Activated CD8-positive, alpha-beta T cell treated with anti-CD3 and anti-CD28 coated beads, Interleukin-2, amount 10 ng/mL, durations not matched to agents 7 days and 5 days (primary cell): ENCODE measurements around the gene STIM2. TPM values are rescaled to one million over a fixed set of nuclear protein-coding genes. Genes with fewer than 3 reads are reported as not detected.
A peak's percentile ranks its signal among the peaks of the same experiment; 100 is the strongest.

ENCODE experiments used
- ATAC-seq: fragments of 150-1000 bp; cut with Tn5 transposase; one replicate; pipeline ENCODE4 v1.10.0; 2021; ENCODE audit warnings: moderate library complexity
- CTCF ChIA-PET: fragments of 350-600 bp; sonication (Branson Sonifier 250); formaldehyde crosslinking; loops from one replicate; lab custom pipeline; 2021; ENCODE audit warnings: antibody characterized with exemption; lab: Charles Lee
- POLR2A ChIA-PET: fragments of 350-600 bp; sonication (Branson Sonifier 250); formaldehyde crosslinking; loops from one replicate; lab custom pipeline; 2021; ENCODE audit warnings: antibody characterized with exemption; lab: Charles Lee
- DNase-seq: peaks from one replicate; pipeline ENCODE4 v3.0.0-alpha.2; 2020
- H3K27ac Mint-ChIP-seq: one replicate; pipeline ENCODE4 v1.8.0; 2021; ENCODE audit warnings: mild to moderate bottlenecking, mixed read lengths
- H3K27me3 Mint-ChIP-seq: one replicate; pipeline ENCODE4 v1.8.0; 2021; ENCODE audit warnings: low read depth, mixed read lengths
- H3K36me3 Mint-ChIP-seq: one replicate; pipeline ENCODE4 v1.8.0; 2021; ENCODE audit warnings: low read depth, mixed read lengths
- H3K4me1 Mint-ChIP-seq: one replicate; pipeline ENCODE4 v1.8.0; 2021; ENCODE audit warnings: low read depth, mixed read lengths
- H3K4me3 Mint-ChIP-seq: one replicate; pipeline ENCODE4 v1.8.0; 2021; ENCODE audit warnings: mild to moderate bottlenecking, mixed read lengths
- H3K9me3 Mint-ChIP-seq: one replicate; pipeline ENCODE4 v1.8.0; 2022; ENCODE audit warnings: mixed read lengths; ENCODE audit not compliant: insufficient read depth
- total RNA-seq, 2 experiments: library from RNA; stranded (reverse); gene quantifications; one replicate each; pipeline ENCODE4 v1.2.3, GENCODE V29; 2021

The STIM2 gene
- total RNA-seq, 2 experiments from 2014 or later = 52.3 to 53.3 TPM

DNA sequence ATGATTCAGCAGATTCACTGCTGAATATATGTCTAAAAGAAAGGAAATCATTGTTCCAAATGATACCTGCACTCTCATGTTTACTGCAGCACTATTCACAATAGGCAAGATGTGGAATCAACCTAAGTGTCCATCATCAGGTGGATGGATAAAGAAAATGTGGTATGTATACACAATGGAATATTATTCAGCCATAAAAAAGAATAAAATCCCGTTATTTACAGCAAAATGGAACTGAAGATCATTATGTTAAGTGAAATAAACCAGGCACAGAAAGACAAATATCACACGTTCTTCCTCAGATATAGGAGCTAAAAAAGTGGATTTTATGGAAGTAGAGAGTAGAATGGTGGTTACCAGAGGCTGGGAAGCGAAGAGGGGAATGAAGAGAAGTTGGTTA, 130.4 kb downstream of the STIM2 start:
- Mint-ChIP-seq H3K4me1 (peaks cover 24% of the 10 kb centered on the region), H3K4me3 (no peak overlapping the region), H3K9me3 (peaks cover 8% of the 10 kb centered on the region), H3K36me3 (peaks cover 34% of the 10 kb centered on the region), H3K27me3 (no peaks in the 10 kb centered on the region), H3K27ac (no peak overlapping the region)
- POLR2A ChIA-PET = no interaction called here
- no peak for ATAC-seq
- no peak for DNase-seq
- CTCF ChIA-PET = interaction anchor here (0.7 to 2.8 kb wide), 2 partner anchors 11 to 107 kb away, joined by 3 to 12 read pairs; no protein-coding TSS in a partner anchor

DNA sequence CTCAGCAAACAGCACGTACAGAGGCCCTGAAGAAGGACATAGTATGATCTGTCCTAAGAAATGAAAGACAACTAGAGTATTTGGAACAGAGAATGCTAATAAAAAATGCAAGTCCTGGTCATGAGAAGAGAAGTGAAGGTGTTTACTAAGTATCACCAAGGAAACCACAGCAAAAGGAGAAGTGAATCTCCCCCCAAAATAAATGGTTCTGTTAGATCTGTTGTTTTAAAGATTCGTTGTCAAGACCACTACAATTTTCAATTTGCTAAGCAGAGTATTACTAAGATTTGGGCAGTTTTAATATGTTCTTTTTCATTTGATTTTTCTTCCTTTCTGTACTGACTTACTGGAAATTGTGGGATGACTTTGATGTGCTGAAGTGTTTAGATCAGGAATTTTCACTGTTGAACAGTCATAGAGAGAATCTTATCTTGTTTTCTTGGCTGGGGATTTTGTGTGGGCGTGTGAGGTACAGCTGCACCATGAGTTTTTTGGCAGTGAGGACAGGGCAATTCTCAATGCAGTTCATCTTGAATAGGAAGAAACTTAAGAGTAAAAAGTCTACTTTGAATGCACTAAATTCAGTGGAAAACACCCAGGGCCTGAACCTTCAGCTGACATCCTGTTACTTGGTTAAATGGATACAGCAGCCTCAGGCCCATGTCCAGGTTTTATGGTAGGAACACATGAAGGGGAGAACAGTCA, 132.2 kb downstream of the STIM2 start:
- Mint-ChIP-seq H3K27me3 (no peaks in the 10 kb centered on the region), H3K27ac (no peak overlapping the region), H3K4me1 (peaks cover 16% of the 10 kb centered on the region), H3K4me3 (no peak overlapping the region), H3K9me3 (peaks cover 8% of the 10 kb centered on the region), H3K36me3 (peaks cover 39% of the 10 kb centered on the region)
- ATAC-seq (peak; percentile 49), DNase-seq (no peak)
- ChIA-PET CTCF (interaction anchor here (1.0 to 2.8 kb wide), 4 partner anchors 9 to 132 kb away, joined by 3 to 12 read pairs (median 6); partner anchors contain the start of gene STIM2), POLR2A (interaction anchor here (0.6 to 3.3 kb wide), 2 partner anchors 132 to 181 kb away, joined by 3 to 17 read pairs; partner anchors contain the start of gene STIM2)

DNA sequence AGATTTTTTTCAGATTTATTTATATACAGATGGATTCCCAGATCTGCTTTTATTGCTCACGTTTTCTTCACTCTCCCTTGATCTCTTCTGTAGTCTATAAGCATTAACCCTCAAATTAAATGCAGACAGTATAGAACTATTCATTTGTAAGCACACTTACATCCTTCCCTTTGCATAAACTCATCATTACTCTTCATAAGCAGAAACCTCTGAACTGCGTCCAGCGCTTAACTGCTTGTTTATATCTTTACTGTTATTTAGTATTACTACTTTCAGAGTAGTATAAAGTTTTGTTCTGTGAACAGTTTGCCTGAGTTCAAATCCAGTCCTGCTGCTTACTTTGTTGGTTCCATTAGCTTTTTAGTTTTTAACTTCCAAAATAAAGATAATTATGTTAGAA, 132.9 kb downstream of the STIM2 start:
- DNase-seq = no peak
- CTCF ChIA-PET = interaction anchor here (0.9 to 2.8 kb wide), 5 partner anchors 8 to 133 kb away, joined by 3 to 12 read pairs (median 3); partner anchors contain the start of gene STIM2
- Mint-ChIP-seq H3K36me3 (peaks cover 35% of the 10 kb centered on the region), H3K9me3 (peaks cover 8% of the 10 kb centered on the region), H3K4me1 (peaks cover 16% of the 10 kb centered on the region), H3K27ac (no peak overlapping the region), H3K27me3 (no peaks in the 10 kb centered on the region), H3K4me3 (no peak overlapping the region)
- no peak for ATAC-seq
- POLR2A ChIA-PET = interaction anchor here (3.3 kb wide), 1 partner anchor 133 kb away, joined by 17 read pairs; the partner anchor contains the start of gene STIM2

DNA sequence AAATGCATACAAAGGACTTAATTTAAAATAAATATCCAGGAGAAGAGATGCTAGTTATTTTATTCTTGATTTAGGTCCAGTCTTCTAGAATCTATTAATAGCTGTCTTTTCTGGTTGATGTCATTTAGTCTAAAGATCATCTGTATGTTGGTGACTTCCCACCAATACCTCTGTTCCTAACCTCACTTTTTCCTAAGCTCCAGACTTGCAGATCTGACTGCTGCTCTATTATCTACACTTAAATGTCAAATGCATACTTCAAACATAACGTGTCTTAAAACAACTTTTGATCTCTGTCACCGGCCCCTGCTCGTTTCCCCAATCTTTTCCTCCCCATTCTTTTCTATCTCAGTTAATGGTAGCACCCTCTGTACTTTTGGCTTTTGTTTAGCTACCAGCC, 133.3 kb downstream of the STIM2 start:
- Mint-ChIP-seq H3K36me3 (peaks cover 35% of the 10 kb centered on the region), H3K9me3 (peaks cover 8% of the 10 kb centered on the region), H3K4me1 (peaks cover 16% of the 10 kb centered on the region), H3K4me3 (no peak overlapping the region), H3K27ac (no peak overlapping the region), H3K27me3 (no peaks in the 10 kb centered on the region)
- ATAC-seq = no peak
- no peak for DNase-seq
- POLR2A ChIA-PET = interaction anchor here (0.6 to 3.3 kb wide), 2 partner anchors 107 to 133 kb away, joined by 4 to 17 read pairs; partner anchors contain the start of gene STIM2
- CTCF ChIA-PET = interaction anchor here (0.9 to 2.8 kb wide), 4 partner anchors 8 to 133 kb away, joined by 3 to 12 read pairs (median 6); partner anchors contain the start of gene STIM2

DNA sequence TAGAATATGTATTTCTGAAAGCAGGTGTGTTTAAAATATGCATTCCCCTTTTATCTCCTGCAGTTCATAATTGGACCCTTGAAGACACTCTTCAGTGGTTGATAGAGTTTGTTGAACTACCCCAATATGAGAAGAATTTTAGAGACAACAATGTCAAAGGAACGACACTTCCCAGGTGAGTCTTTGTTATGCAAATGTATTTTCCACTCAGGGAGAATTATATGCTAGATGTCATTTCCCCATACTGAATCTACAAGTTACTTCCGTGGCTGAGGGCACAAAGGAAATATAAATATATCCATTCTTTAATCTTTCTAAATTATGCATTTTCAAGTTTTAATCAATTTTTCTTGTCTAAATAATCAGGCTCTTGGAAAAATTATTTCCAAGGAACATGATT, 134.7 kb downstream of the STIM2 start:
- Mint-ChIP-seq H3K4me3 (no peak overlapping the region), H3K9me3 (peaks cover 8% of the 10 kb centered on the region), H3K4me1 (peaks cover 16% of the 10 kb centered on the region), H3K27ac (no peak overlapping the region), H3K36me3 (peaks cover 29% of the 10 kb centered on the region), H3K27me3 (no peaks in the 10 kb centered on the region)
- CTCF ChIA-PET = no interaction called here
- DNase-seq = no peak
- no peak for ATAC-seq
- POLR2A ChIA-PET = no interaction called here

DNA sequence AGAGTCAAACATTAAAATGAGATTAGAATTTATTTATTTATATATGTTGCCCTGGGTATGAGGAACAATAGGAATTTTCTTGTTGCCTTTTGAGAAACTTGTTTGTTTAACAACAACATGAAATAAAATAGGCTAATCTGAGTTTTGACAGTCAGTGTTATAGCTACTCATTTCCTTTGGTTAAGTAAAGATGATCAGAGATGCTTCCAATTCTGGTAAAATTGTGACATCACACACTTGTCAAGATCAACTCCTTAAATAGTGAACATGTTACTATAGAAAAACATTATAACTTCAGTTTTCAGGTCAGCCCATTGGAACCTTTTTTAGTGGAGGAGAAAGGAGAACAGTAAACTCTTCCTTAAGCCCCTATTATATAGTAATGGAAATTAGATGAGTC, 136.1 kb downstream of the STIM2 start:
- H3K4me3 Mint-ChIP-seq = no peak overlapping the region
- ATAC-seq (no peak), DNase-seq (no peak)
- no peaks in the 10 kb centered on the region for H3K9me3 Mint-ChIP-seq
- H3K4me1 Mint-ChIP-seq = peaks cover 16% of the 10 kb centered on the region
- no peaks in the 10 kb centered on the region for H3K27me3 Mint-ChIP-seq
- H3K36me3 Mint-ChIP-seq = peaks cover 20% of the 10 kb centered on the region
- H3K27ac Mint-ChIP-seq = no peak overlapping the region
- ChIA-PET CTCF (interaction anchor here (0.5 to 0.8 kb wide), 2 partner anchors 9 to 666 kb away, joined by 3 read pairs; no protein-coding TSS in a partner anchor), POLR2A (no interaction called here)

DNA sequence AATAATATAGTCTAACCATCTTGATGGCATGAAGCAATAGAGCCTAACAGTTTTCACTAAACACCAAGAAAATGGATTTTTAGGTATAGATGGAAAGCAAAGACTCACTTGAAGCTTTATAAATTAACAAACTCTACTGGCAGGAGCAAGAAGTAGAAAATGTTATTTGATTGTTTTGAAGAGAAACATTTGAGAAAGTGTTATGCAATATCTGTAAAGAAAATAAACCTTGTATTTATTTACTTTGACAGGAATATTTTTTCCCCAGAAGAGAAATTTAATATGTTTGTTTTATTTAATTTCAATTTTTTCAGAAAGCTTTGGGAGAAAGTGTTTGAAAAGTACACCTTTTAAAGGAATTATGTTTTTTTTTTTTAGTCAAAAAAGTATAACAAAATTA, 139.0 kb downstream of the STIM2 start:
- peaks cover 38% of the 10 kb centered on the region for H3K36me3 Mint-ChIP-seq
- CTCF ChIA-PET = interaction anchor here (0.7 to 4.0 kb wide), 5 partner anchors 10 to 277 kb away, joined by 3 to 20 read pairs (median 3); partner anchors contain the start of gene STIM2
- POLR2A ChIA-PET = no interaction called here
- ATAC-seq = no peak
- no peaks in the 10 kb centered on the region for H3K27me3 Mint-ChIP-seq
- H3K4me1 Mint-ChIP-seq = peaks cover 34% of the 10 kb centered on the region
- no peak for DNase-seq
- no peaks in the 10 kb centered on the region for H3K9me3 Mint-ChIP-seq
- H3K4me3 Mint-ChIP-seq = no peak overlapping the region
- no peak overlapping the region for H3K27ac Mint-ChIP-seq

DNA sequence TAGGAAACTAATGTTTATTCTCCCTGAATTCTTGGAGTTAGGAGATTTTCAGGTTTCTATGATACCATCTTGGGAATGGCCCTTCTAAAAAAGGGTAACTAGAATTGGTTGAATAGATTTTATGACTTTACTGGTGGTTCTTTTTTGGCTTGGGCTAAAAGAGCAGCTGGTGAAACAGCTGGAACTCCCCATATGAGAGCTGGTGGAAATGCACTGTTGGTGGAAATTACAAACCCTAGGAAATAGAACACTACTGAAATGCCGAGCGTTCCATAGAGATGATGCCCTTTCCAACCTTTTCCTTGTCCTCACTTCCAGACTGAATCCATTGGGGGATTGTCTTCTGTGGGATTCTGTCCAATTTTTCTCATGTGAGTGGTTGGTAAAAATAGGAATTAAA, 139.5 kb downstream of the STIM2 start:
- Mint-ChIP-seq H3K4me1 (peaks cover 35% of the 10 kb centered on the region), H3K27me3 (no peaks in the 10 kb centered on the region), H3K4me3 (no peak overlapping the region), H3K36me3 (peaks cover 38% of the 10 kb centered on the region), H3K9me3 (no peaks in the 10 kb centered on the region), H3K27ac (no peak overlapping the region)
- ChIA-PET CTCF (interaction anchor here (1.1 to 4.0 kb wide), 5 partner anchors 10 to 119 kb away, joined by 3 to 20 read pairs (median 3); no protein-coding TSS in a partner anchor), POLR2A (no interaction called here)
- DNase-seq (no peak), ATAC-seq (no peak)

DNA sequence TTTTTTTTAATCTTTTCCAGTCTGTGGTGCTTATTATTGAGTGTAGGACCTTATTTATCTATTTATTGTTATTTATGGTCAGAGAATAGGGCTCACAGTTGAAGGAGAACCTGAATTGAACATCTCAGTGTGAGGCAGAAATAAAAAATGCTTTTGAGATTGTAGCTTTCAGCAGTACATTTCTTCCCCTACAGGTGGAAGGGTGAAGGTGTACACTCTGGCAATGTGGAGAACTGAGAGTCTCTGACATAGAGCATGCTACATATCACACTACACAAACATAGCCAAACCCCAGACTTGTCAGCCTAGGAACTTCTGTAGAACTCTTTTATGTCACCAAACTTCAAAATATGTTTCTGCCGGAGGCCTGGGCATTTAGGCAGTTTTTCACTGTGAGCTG, 140.2 kb downstream of the STIM2 start:
- ATAC-seq = peak; percentile 83

DNA sequence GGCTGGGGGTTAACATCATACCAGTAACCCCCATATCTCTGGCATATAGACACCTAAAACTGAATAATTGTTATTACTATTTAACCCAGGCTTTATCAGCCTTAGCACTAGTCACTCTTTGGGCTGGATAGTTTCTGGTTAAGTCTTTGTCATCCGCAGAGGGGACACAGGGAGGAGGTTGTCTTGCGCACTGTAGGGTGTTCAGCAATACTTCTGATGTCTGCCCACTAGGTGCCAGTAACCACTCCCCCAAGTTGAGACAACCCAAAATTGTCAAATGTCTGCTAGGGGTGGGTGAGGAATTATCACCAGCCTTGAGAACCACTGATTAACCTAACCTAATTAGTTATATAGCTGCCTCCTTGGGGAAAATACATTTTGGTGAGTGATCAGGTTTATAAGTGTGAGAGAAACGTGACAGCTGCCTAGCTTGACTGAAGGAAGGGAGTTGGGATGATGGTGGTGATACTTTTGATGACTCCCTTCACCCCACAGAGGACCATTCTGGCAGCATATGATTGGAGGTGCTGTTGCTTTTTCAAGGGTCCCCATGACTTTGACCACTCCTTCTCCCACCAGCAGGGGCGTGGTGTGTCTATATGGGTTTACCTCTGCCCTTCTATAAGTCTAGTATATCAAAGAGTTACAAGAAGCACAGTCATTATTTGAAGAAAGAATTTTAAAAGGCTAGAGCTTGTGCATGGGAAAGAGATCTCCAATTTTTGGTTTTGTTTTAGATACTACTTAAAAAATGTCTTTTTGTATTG, 140.9 kb downstream of the STIM2 start:
- H3K27ac Mint-ChIP-seq = no peak overlapping the region
- no peak for ATAC-seq
- no peak for DNase-seq
- H3K4me1 Mint-ChIP-seq = peaks cover 31% of the 10 kb centered on the region
- no peak overlapping the region for H3K4me3 Mint-ChIP-seq
- H3K27me3 Mint-ChIP-seq = no peaks in the 10 kb centered on the region
- CTCF ChIA-PET = interaction anchor here (0.6 to 4.0 kb wide), 16 partner anchors 8 to 277 kb away, joined by 3 to 20 read pairs (median 4); no protein-coding TSS in a partner anchor
- H3K36me3 Mint-ChIP-seq = peaks cover 33% of the 10 kb centered on the region
- no peaks in the 10 kb centered on the region for H3K9me3 Mint-ChIP-seq
- POLR2A ChIA-PET = no interaction called here

More for the DNA sequence above, 140.2 kb downstream of the STIM2 start:
- ChIA-PET POLR2A (no interaction called here), CTCF (interaction anchor here (0.6 to 4.0 kb wide), 15 partner anchors 8 to 276 kb away, joined by 3 to 20 read pairs (median 3); no protein-coding TSS in a partner anchor)
- no peaks in the 10 kb centered on the region for H3K27me3 Mint-ChIP-seq
- H3K9me3 Mint-ChIP-seq = no peaks in the 10 kb centered on the region
- no peak for DNase-seq
- H3K36me3 Mint-ChIP-seq = peaks cover 35% of the 10 kb centered on the region
- no peak overlapping the region for H3K27ac Mint-ChIP-seq
- no peak overlapping the region for H3K4me3 Mint-ChIP-seq
- H3K4me1 Mint-ChIP-seq = peaks cover 33% of the 10 kb centered on the region

DNA sequence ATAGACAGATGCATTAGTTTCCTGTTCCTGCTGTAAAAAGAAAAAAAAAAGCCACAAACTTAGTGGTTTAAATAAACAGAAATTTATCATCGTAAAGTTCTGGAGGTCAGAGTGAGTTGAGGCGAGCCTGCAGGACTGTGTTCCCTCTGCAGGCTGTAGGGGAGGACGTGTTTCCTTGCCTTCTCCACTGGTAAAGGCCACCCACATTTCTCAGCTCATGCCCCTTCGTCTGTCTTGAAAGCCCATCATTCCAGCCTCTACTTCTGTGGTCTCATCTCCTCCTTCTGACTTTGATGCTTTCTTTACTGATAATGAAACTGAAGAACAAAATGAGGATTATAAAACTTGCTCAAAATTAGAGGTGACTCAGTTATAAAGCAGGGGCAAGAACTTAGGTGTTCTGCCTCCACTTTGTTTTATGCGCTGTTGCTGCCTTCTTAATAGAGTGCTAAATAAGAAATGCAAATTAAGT, 143.0 kb downstream of the STIM2 start:
- Mint-ChIP-seq H3K4me3 (peak overlapping the region; percentile 27), H3K36me3 (peaks cover 31% of the 10 kb centered on the region), H3K27me3 (no peaks in the 10 kb centered on the region), H3K9me3 (no peaks in the 10 kb centered on the region), H3K4me1 (peaks cover 28% of the 10 kb centered on the region), H3K27ac (peak overlapping the region; percentile 71)
- DNase-seq = no peak
- CTCF ChIA-PET = interaction anchor here (0.6 to 4.4 kb wide), 3 partner anchors 10 to 146 kb away, joined by 3 to 24 read pairs (median 5); no protein-coding TSS in a partner anchor
- POLR2A ChIA-PET = interaction anchor here (0.6 to 2.2 kb wide), 2 partner anchors 142 to 420 kb away, joined by 3 to 8 read pairs; partner anchors contain the start of gene STIM2
- ATAC-seq = peak; percentile 78
